AG09309 (cell line): ENCODE data around the gene NDFIP1.

Experiments used
- DNase-seq: peaks from one replicate; pipeline ENCODE4 v3.0.0-alpha.2; 2010; ENCODE audit warnings: low read depth
- H3K4me3 ChIP-seq: 2 replicates; pipeline ENCODE4 v1.5.1; 2011; ENCODE audit warnings: mild to moderate bottlenecking, low read depth, low read length, moderate library complexity; ENCODE audit not compliant: control insufficient read depth
- CTCF ChIP-seq: IDR thresholded peaks from 2 replicates; pipeline ENCODE4 v1.5.1; 2011; ENCODE audit warnings: mild to moderate bottlenecking, low read depth, low read length, inconsistent platforms; ENCODE audit not compliant: insufficient read depth, control insufficient read depth; ENCODE audit errors: missing control alignments

The NDFIP1 gene

GRCh38 chr5:142070734-142071133 is 37.8 kb upstream of the NDFIP1 start:
- no peak overlapping the region for H3K4me3 ChIP-seq
- no peak for DNase-seq
- TF ChIP-seq CTCF, result no peak

- no peak for DNase-seq
- TF ChIP-seq CTCF, result no peak
- no peak overlapping the region for H3K4me3 ChIP-seq
Measured at GRCh38 chr5:142072488-142072887, 36.1 kb upstream of the NDFIP1 start.

- TF ChIP-seq CTCF, result no peak
- no peak overlapping the region for H3K4me3 ChIP-seq
- DNase-seq, result no peak
Measured at GRCh38 chr5:142073362-142073988, 35.1 kb upstream of the NDFIP1 start.

DNA sequence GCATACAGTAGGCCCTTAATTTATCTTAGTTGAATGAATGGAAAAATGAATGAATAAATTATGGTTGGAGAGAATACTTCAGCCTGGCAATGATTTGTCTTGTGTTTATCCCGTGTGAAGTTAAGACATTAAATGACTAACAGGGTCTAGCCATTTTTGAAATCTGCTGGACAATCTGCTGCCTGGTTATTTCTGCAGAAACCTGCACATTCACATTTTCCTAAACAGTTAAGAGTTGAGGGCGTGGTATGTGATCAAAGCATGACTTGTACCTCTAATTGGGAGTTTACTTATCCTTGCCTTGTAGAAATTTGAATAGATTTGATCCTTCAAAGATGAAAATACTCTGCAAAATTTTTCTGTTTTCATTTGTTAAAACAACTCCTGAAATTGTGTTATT is 34.6 kb upstream of the NDFIP1 start:
- no peak overlapping the region for H3K4me3 ChIP-seq
- DNase-seq, result no peak
- TF ChIP-seq CTCF, result no peak

DNA sequence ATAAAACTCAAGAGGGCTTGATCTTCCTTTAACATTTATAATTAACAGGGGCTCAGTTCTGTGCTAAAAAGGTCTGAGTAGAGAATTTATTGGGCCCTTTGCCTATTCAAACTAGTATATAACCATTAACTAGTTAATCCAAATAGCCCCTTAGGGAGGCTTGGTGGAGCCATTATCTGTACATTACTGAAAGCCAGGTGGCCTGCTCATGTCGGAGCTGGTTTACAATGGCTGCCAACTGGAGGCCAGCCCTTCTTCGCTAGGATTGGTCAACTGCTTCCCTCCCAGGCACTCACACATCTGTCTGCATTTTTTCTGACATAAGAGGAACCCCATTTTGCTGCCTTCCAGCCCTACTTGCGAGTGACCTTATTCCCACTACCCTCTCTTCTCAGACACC is 30.4 kb upstream of the NDFIP1 start:
- H3K4me3 ChIP-seq, result no peak overlapping the region
- DNase-seq, result no peak
- no peak for TF ChIP-seq CTCF

DNA sequence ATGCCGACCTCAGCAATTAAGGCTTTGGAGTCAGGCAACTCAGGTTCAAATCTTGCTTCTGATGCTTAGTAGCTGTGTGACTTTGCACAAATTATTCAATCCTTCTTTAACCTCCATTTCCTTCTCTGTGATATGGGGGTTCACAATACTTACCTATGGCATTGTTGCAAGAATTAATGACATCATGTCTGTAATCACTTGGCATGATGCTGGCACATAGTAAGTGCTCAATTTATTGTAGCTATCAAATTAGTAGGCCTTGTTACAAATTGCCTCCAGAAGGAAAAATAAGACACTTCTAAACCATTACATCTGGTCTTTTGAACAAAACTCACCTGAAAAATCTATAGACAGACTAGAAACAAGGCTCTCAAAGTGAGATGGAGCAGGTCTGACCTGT is 29.9 kb upstream of the NDFIP1 start:
- no peak overlapping the region for H3K4me3 ChIP-seq
- TF ChIP-seq CTCF, result no peak
- DNase-seq, result no peak

DNA sequence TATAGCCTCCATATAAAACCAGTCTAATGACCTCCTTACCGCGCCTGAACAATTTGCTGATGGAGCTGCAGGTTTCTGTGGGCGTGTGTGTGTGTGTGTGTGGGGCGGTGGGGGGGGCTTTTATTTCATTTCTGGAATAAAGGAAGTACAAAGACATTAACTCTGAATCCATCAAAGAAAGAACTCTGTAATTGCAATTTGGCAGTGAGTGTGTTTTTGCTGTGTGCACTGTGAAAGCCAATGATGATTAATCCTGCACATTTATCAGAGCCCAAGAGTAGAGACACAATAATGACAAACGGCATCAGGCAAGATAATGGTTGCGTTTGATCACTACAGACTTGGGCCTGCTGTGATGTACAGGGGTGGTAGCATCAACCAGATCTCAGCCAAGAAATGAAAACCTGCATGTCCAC is 29.3 kb upstream of the NDFIP1 start:
- no peak for TF ChIP-seq CTCF
- no peak for DNase-seq

More for the DNA sequence above, 29.3 kb upstream of the NDFIP1 start:
- H3K4me3 ChIP-seq, result no peak overlapping the region
